Measurements from ENCODE around the gene EIF2S2. TPM values are rescaled to one million over a fixed set of nuclear protein-coding genes. Genes with fewer than 3 reads are reported as not detected.

The EIF2S2 gene
- total and polyA plus RNA-seq, 2 experiments from 2014 or later, result 124 to 194 TPM

GRCh38 chr20:34042262-34042661 is 69.8 kb downstream of the EIF2S2 start:
- Histone ChIP-seq H3K27ac (ENCODE audit: low read depth) (no peak overlapping the region), H3K4me2 (no peak overlapping the region), H3F3A (replicated peaks; ENCODE audit: low read depth) (no peaks in the 10 kb centered on the region), H3K79me2 (replicated peaks; ENCODE audit: insufficient read depth) (peaks cover 92% of the 10 kb centered on the region), H4K20me1 (replicated peaks; ENCODE audit: insufficient read depth) (peaks cover 73% of the 10 kb centered on the region), H3K4me1 (ENCODE audit: insufficient read depth) (peaks cover 30% of the 10 kb centered on the region), H3K4me3 (no peak overlapping the region), H3K36me3 (ENCODE audit: insufficient read depth) (no peaks in the 10 kb centered on the region), H3K9me2 (ENCODE audit: insufficient read depth) (no peaks in the 10 kb centered on the region; the same call in 1 of the 2 replicates), H2AFZ (no peak overlapping the region), H3K27me3 (ENCODE audit: insufficient read depth) (no peaks in the 10 kb centered on the region)
- peaks cover 6% of the 10 kb centered on the region for H3K27me3 Mint-ChIP-seq (ENCODE audit: insufficient read depth, low read depth, poor library complexity)
- no peak overlapping the region for H3K27ac Mint-ChIP-seq
- no peak overlapping the region for H3K4me3 Mint-ChIP-seq
- H3K9me3 Mint-ChIP-seq, result no peaks in the 10 kb centered on the region
- peaks cover 34% of the 10 kb centered on the region for H3K4me1 Mint-ChIP-seq
- no peaks in the 10 kb centered on the region for H3K36me3 Mint-ChIP-seq (ENCODE audit: low read depth)
- TF ChIP-seq CREB1 (CRISPR knock-in tag; IDR thresholded peaks at IDR 0.05; ENCODE audit: low read depth) (no peak), CTCF (conservative IDR thresholded peaks at IDR 0.05; ENCODE audit: low read depth in 2 of 2) (no peak), EZH2 (IDR thresholded peaks at IDR 0.05; ENCODE audit: low read depth, unreplicated experiment) (no peak), REST (IDR thresholded peaks at IDR 0.05; ENCODE audit: unreplicated experiment) (no peak), STAT1 (IDR thresholded peaks at IDR 0.05; ENCODE audit: unreplicated experiment) (no peak), EZH2phosphoT487 (IDR thresholded peaks at IDR 0.05; ENCODE audit: unreplicated experiment) (no peak), ZNF462 (CRISPR knock-in tag; IDR thresholded peaks at IDR 0.05) (no peak), NANOG (IDR thresholded peaks at IDR 0.05; ENCODE audit: borderline replicate concordance) (no peak), JUNB (IDR thresholded peaks at IDR 0.05; ENCODE audit: unreplicated experiment) (no peak), ZNF331 (CRISPR knock-in tag; IDR thresholded peaks at IDR 0.05; ENCODE audit: low read depth) (no peak), ETS1 (IDR thresholded peaks at IDR 0.05) (no peak), POLR2AphosphoS5 (IDR thresholded peaks at IDR 0.05; ENCODE audit: low read depth) (no peak), ZNF114 (CRISPR knock-in tag; IDR thresholded peaks at IDR 0.05) (no peak)
- ATAC-seq (no peak), DNase-seq (ENCODE audit: low spot score) (no peak)
